ENCODE data around the gene CCNE1.

The CCNE1 gene

DNA sequence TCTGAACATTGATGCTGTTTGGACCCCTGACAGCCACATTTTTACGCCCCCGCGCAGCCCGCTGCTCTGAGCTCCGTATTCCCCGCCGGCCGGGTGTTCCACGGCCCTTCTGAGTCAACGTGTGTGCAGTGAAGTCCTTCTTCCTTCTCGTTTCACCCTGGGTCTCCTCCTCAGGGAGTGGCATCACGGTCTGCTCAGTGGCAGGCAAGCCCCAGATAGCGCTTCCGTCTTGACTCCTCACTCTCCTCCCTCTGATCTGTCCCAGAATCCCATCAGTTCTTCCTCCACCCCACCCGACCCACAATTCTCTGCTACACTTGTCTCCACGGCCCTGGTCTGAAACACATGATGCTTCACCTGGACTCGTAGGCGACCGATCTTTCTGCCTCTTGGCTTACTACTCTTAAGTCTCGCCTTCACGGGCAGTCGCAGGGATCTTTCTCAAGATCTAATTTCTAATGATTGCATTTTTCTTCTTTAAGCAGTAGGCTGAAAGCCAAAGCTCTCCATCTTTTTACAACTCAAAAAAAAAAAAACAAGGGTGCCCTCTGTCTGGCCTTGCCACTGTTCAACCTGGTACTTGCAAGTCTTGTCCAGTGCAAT lies 33.9 kb downstream of the CCNE1 start:
- no peak for DNase-seq

DNA sequence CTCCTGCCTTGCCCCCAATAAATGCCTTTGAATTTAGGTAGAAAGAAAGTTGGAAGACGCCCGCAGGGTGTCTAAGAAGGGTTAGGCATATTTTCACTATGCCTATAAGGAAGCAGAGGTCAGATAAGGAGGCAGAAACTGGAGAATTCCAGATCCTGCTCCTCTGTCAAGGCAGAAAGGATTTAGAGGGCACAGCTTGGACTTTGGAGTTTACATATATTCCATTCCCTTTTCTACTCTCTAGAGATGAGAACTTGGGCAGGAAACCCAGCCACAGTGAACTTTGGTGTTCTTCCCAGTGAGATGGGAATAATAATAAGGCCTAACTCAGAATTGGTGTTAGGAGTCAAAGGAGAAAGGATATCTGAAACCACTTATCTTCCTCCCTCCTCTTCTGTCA lies 37.4 kb downstream of the CCNE1 start:
- no peak for DNase-seq

DNA sequence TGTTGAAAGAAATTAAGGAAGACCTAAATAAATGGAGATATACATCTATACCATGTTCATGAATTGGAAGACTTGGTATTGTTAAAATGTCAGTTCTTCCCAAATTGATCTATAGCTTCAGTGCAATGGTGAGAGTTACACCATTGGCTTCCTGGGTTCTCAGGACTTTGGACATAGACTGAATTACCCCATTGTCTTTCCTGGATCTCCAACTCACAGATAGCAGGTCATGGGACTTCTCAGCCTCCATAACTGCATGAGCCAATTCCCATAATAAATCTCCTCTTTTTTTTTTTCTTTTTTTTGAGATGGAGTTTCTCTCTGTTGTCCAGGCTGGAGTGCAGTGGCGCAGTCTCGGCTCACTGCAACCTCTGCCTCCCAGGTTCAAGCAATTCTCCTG lies 38.7 kb downstream of the CCNE1 start:
- DNase-seq, result no peak

- DNase-seq, result no peak
Measured at GRCh38 chr19:29851769-29852521, 40.2 kb downstream of the CCNE1 start.

DNA sequence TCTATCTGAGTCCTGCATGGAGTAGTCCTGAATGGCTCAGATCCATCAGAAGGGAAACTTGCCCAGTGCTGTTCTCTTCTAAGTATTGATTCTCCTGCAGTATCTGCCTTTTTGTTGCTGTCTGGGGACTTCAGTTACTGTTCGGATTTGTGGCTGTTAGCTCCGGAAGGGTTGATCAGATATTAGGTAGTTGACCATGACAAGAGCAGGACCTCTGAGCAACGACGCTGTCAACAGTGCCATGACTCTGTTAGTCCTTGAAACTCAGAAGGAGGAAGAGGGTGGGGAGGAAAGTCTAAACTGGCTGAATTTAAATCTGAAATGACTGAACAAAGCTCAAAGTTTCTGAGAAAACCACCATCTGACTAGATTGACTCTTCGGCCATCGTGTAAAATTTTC lies 42.2 kb downstream of the CCNE1 start:
- DNase-seq, result no peak

DNA sequence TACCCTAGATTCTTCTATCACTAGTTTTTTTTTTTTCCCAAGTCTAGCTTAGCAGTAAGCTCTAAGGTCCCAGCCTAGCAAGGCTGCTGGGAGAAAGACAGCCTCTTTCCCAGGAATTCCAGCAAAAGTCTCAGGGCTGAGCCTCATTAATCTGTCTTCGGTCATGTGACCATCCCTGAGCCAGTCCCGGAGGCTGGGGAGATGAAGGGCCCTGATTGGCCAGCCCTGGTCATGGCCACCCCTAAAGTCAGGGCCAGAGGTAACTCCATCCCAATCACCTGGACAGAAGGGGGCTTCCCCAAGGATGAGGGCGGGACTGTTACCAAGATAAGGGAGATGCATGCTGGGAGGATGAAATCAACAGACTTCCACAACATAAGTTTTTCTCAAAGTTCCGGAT lies 43.3 kb downstream of the CCNE1 start:
- no peak for DNase-seq

DNA sequence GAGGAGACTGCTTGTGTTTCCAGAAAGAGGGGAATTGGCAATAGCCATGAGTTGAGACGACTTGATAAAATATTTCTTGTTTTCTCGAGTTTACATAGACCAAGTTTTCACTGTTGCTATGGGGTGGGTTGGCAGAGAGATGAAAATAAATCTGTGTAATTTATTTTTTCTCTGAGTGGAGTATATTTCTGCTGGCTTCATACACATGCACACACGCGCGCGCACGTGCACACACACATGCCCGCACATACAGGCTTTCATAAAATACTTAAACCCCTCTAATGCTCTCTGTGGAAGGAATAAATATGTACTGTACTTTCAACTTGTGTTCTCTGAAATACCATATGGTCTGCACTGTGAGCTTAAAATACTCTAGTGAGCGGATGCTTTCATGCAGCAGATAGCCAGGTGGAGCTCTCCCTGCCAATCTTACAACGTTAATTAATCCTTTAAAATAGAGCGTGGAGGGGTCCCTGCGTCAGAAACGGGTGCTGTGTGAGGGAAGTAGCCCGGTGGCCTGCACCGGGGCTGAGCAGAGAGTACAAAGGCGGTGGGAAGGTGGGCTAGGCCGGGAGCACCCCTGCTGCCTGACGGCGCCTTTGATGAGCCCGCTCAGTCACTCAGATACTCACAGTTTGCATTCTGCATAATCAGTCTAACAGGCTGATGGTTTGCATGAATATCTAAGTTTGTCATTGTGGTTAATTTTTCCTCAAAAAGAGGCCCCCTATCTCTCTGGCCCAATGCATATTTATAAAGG lies 44.1 kb downstream of the CCNE1 start:
- DNase-seq, result no peak

DNA sequence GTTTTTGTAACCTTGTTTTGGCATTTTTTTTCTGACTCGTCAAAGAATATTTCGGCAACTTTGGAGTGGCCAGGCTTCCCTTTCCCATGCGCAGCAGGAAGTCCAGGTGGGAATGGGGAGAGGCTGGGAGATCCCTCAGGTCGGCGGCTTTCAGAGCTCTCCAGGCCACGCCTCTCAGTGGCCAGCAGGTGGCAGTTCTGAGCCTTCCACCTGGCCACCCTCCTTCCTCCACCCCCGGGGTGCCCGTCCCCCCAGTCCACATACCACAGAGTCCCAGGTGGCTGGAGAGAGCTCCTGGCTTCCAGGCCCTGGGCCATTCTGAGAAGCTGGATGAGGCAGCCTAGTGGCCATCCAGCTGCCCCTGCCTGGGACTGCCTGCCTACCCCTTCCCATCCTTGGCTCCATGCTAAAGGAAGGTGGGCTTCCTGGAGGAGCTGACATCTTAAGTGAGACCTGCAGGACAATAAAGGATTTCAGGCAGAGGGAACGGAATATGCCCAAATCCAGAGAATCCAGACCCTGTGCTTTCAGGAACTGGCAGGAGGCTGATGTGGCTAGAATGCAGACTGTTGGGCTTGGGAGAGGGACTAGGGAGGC lies 46.3 kb downstream of the CCNE1 start:
- no peak for DNase-seq

- DNase-seq, result no peak
Measured at GRCh38 chr19:29858621-29859020, 46.8 kb downstream of the CCNE1 start.

DNA sequence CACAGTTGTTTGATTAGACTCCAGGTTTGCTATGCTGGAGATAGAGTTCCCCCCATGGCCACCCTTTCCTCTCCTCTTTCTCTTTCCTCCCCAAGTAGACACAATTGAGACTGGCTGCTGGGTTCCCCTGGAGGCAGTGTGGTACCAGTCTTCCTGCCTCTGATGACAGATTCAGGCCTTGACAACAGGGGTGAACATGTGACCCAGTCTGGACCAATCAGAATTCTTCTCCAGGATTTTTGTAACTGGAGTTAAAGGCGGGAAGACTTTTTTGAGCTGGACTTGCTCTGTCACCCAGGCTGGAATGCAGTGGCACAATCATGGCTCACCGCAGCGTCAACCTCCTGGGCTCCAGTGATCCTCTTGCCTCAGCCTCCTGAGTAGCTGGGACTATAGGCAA lies 48.7 kb downstream of the CCNE1 start:
- no peak for DNase-seq

GRCh38 chr19:29861574-29861973 lies 49.8 kb downstream of the CCNE1 start:
- DNase-seq, result no peak

DNA sequence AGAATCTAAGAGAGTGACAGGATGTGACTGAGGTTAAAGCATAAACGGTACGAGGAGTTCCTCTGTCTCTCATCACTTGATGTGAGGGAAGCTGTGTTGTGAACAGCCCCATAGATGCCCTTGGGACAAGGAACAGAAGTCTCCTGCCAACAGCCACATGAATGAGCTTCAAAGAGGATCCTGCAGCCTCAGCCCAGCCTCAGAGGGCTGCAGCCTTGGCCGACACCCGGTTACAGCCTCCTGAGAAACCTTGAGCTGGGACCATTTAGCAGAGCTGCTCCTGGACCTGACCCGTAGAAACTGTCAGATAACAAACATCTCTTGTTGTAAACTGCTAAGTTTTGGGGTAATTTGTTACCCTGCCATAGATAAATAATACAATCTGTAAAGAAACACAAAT lies 54.2 kb downstream of the CCNE1 start:
- no peak for DNase-seq

- no peak for DNase-seq
Measured at GRCh38 chr19:29867984-29868383, 56.2 kb downstream of the CCNE1 start.

DNA sequence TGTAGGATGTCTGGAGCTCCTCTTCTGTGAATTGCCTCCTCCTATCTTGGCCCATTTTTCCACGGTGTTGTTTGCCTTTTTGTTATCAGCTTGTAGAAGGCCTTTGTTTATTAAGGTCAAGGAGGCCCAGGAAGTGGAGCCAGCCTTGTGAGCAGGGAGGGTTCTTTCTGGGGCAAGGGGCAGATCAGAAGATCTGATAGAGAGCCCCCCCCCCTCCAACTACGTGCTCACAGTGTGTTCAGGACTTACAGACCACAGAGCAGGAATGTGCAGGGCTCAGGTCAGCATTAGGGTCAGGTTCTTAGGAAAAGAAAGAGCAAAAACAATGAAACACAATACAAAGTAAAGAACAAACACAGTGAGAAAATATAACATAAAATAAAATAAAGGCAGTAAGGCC lies 59.4 kb downstream of the CCNE1 start:
- no peak for DNase-seq

DNA sequence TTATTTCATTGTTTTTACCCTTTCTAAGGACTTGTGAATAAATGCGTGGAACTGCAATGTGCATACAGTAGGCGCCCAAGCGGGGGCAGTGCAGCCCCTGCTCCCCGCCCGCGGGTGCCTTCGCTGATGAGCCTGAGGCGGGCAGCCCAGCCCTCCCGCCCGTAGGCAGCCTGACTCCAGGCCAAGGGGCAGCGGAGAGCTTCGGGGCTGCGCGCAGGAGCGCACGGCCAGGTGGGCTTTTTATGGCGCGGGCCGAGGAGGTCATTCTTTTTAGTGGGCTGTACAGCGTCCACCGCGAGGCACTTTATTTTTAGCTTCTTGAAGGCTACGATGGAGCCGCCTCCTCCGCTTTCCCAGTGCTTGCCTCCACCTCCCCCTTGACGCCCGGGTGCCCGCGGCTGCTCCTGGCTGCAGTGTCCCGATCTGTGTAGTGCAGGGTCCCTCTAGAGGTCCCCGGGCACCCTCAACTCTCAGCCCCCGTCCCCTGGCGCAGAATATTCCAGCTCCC lies 60.5 kb downstream of the CCNE1 start:
- DNase-seq, result no peak

GRCh38 chr19:29873024-29873800 lies 61.4 kb downstream of the CCNE1 start:
- peak; percentile 73 for DNase-seq
